ENCODE results near the gene ARHGAP24. TPM values are rescaled to one million over a fixed set of nuclear protein-coding genes. Genes with fewer than 3 reads are reported as not detected.

The ARHGAP24 gene
- total and polyA plus RNA-seq, 4 donors = 1.8 to 15.2 (median 3.3) TPM

GRCh38 chr4:85475631-85476233 lies 782 bp downstream of the ARHGAP24 start (continued):
- TF ChIP-seq TAF1 (conservative IDR thresholded peaks at IDR 0.05) (no peak), FOXA1 (IDR thresholded peaks at IDR 0.05) (no peak), YY1 (IDR thresholded peaks at IDR 0.05) (no peak), NR2F2 (IDR thresholded peaks at IDR 0.05) (no peak)
- TF ChIP-seq, protein P1, sequence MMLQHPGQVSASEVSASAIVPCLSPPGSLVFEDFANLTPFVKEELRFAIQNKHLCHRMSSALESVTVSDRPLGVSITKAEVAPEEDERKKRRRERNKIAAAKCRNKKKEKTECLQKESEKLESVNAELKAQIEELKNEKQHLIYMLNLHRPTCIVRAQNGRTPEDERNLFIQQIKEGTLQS (IDR thresholded peaks at IDR 0.05) = no peak

- H3K4me3 ChIP-seq (ENCODE audit: low read depth in 1 of 3, low read length in 3 of 3) = no peak overlapping the region
- no peak overlapping the region for H3K27ac ChIP-seq (ENCODE audit: low read depth in 1 of 2, low read length in 2 of 2)
- no peak overlapping the region for H3K9ac ChIP-seq (ENCODE audit: low read depth in 1 of 2, low read length in 2 of 2)
- peaks cover 0 to 10% (median 4%) of the 10 kb centered on the region in 4 donors for H3K4me1 ChIP-seq (ENCODE audit: control insufficient read depth in 4 of 4, insufficient read depth in 4 of 4, low read length in 3 of 4)
- WGBS = 68% methylated on average over 4 of the region's 4 CpGs
- TF ChIP-seq RAD21 (IDR thresholded peaks at IDR 0.05) (no peak), RXRA (IDR thresholded peaks at IDR 0.05) (no peak)
- no peaks in the 10 kb centered on the region for H3K27me3 ChIP-seq (ENCODE audit: control insufficient read depth in 4 of 4, insufficient read depth in 4 of 4, low read length in 3 of 4)
- no peak for DNase-seq (ENCODE audit: low spot score)
- H3K36me3 ChIP-seq (ENCODE audit: control insufficient read depth in 4 of 4, insufficient read depth in 3 of 4, low read depth in 1 of 4, low read length in 3 of 4) = no peaks in the 10 kb centered on the region
- no peaks in the 10 kb centered on the region for H3K9me3 ChIP-seq (ENCODE audit: control insufficient read depth in 4 of 4, low read length in 3 of 4)
Measured at GRCh38 chr4:85476381-85476780, 1.4 kb downstream of the ARHGAP24 start.

- H3K4me3 ChIP-seq (ENCODE audit: low read depth in 1 of 3, low read length in 3 of 3) = no peak overlapping the region
- H3K27ac ChIP-seq (ENCODE audit: low read depth in 1 of 2, low read length in 2 of 2) = no peak overlapping the region
- no peak overlapping the region for H3K9ac ChIP-seq (ENCODE audit: low read depth in 1 of 2, low read length in 2 of 2)
- WGBS = 86% methylated on average over 9 of the region's 9 CpGs
- DNase-seq (ENCODE audit: low spot score) = no peak
- H3K9me3 ChIP-seq (ENCODE audit: control insufficient read depth in 4 of 4, low read length in 3 of 4) = no peaks in the 10 kb centered on the region
- H3K4me1 ChIP-seq (ENCODE audit: control insufficient read depth in 4 of 4, insufficient read depth in 4 of 4, low read length in 3 of 4) = peaks cover 0 to 10% (median 4%) of the 10 kb centered on the region in 4 donors
- H3K36me3 ChIP-seq (ENCODE audit: control insufficient read depth in 4 of 4, insufficient read depth in 3 of 4, low read depth in 1 of 4, low read length in 3 of 4) = no peaks in the 10 kb centered on the region
- TF ChIP-seq, protein P1 (IDR thresholded peaks at IDR 0.05) = no peak
- TF ChIP-seq RAD21 (IDR thresholded peaks at IDR 0.05) (no peak), GABPA (IDR thresholded peaks at IDR 0.05 in 1 of 2, conservative IDR thresholded peaks at IDR 0.05 in 1 of 2) (no peak), SP1 (IDR thresholded peaks at IDR 0.05) (no peak), JUND (IDR thresholded peaks at IDR 0.05) (no peak), HNF4A (conservative IDR thresholded peaks at IDR 0.05) (no peak), YY1 (IDR thresholded peaks at IDR 0.05) (no peak), HNF4G (IDR thresholded peaks at IDR 0.05) (no peak), EGR1 (IDR thresholded peaks at IDR 0.05; ENCODE audit: low read depth in 2 of 2) (no peak), FOXA2 (IDR thresholded peaks at IDR 0.05) (no peak)
- TF ChIP-seq, protein P2, sequence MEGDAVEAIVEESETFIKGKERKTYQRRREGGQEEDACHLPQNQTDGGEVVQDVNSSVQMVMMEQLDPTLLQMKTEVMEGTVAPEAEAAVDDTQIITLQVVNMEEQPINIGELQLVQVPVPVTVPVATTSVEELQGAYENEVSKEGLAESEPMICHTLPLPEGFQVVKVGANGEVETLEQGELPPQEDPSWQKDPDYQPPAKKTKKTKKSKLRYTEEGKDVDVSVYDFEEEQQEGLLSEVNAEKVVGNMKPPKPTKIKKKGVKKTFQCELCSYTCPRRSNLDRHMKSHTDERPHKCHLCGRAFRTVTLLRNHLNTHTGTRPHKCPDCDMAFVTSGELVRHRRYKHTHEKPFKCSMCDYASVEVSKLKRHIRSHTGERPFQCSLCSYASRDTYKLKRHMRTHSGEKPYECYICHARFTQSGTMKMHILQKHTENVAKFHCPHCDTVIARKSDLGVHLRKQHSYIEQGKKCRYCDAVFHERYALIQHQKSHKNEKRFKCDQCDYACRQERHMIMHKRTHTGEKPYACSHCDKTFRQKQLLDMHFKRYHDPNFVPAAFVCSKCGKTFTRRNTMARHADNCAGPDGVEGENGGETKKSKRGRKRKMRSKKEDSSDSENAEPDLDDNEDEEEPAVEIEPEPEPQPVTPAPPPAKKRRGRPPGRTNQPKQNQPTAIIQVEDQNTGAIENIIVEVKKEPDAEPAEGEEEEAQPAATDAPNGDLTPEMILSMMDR (IDR thresholded peaks at IDR 0.05; ENCODE audit: low read depth, low read length, missing input control) = no peak
- TF ChIP-seq, protein P3, sequence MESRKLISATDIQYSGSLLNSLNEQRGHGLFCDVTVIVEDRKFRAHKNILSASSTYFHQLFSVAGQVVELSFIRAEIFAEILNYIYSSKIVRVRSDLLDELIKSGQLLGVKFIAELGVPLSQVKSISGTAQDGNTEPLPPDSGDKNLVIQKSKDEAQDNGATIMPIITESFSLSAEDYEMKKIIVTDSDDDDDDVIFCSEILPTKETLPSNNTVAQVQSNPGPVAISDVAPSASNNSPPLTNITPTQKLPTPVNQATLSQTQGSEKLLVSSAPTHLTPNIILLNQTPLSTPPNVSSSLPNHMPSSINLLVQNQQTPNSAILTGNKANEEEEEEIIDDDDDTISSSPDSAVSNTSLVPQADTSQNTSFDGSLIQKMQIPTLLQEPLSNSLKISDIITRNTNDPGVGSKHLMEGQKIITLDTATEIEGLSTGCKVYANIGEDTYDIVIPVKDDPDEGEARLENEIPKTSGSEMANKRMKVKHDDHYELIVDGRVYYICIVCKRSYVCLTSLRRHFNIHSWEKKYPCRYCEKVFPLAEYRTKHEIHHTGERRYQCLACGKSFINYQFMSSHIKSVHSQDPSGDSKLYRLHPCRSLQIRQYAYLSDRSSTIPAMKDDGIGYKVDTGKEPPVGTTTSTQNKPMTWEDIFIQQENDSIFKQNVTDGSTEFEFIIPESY (IDR thresholded peaks at IDR 0.05) = no peak
- TF ChIP-seq, protein P4, sequence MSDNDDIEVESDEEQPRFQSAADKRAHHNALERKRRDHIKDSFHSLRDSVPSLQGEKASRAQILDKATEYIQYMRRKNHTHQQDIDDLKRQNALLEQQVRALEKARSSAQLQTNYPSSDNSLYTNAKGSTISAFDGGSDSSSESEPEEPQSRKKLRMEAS (IDR thresholded peaks at IDR 0.05) = no peak
- no peaks in the 10 kb centered on the region for H3K27me3 ChIP-seq (ENCODE audit: control insufficient read depth in 4 of 4, insufficient read depth in 4 of 4, low read length in 3 of 4)
Measured at GRCh38 chr4:85477534-85477933, 2.6 kb downstream of the ARHGAP24 start.

All from liver (tissue), 9 donors.